ENCODE results near the gene MELK.

Gene MELK

DNA sequence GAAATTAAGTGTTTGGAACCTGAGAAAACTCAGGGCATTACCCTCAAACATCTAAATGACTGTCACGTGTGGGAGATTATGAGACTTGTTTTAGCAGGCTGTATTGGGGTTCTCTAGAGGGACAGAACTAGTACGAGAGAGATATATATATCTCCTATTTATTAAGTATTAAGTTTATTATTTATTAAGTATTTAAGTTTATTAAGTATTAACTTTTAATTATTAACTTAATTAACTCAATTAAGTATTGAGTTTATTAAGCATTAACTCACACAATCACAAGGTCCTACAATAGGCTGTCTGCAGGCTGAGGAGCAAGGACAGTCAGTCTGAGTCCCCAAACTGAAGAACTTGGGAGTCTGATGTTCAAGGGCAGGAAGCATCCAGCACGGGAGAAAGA lies 113.8 kb downstream of the MELK start:
- no peak for DNase-seq (ENCODE audit: low read depth)
- no peak overlapping the region for H3K4me3 ChIP-seq (ENCODE audit: low read depth, low read length)
- TF ChIP-seq, protein P1, sequence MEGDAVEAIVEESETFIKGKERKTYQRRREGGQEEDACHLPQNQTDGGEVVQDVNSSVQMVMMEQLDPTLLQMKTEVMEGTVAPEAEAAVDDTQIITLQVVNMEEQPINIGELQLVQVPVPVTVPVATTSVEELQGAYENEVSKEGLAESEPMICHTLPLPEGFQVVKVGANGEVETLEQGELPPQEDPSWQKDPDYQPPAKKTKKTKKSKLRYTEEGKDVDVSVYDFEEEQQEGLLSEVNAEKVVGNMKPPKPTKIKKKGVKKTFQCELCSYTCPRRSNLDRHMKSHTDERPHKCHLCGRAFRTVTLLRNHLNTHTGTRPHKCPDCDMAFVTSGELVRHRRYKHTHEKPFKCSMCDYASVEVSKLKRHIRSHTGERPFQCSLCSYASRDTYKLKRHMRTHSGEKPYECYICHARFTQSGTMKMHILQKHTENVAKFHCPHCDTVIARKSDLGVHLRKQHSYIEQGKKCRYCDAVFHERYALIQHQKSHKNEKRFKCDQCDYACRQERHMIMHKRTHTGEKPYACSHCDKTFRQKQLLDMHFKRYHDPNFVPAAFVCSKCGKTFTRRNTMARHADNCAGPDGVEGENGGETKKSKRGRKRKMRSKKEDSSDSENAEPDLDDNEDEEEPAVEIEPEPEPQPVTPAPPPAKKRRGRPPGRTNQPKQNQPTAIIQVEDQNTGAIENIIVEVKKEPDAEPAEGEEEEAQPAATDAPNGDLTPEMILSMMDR (IDR thresholded peaks at IDR 0.05; ENCODE audit: control insufficient read depth, extremely low read depth, insufficient read depth) = no peak

GRCh38 chr9:36690412-36691168 lies 117.9 kb downstream of the MELK start:
- DNase-seq (ENCODE audit: low read depth) = no peak
- no peak overlapping the region for H3K4me3 ChIP-seq (ENCODE audit: low read depth, low read length)
- TF ChIP-seq, protein P1 (IDR thresholded peaks at IDR 0.05; ENCODE audit: control insufficient read depth, extremely low read depth, insufficient read depth) = no peak

DNA sequence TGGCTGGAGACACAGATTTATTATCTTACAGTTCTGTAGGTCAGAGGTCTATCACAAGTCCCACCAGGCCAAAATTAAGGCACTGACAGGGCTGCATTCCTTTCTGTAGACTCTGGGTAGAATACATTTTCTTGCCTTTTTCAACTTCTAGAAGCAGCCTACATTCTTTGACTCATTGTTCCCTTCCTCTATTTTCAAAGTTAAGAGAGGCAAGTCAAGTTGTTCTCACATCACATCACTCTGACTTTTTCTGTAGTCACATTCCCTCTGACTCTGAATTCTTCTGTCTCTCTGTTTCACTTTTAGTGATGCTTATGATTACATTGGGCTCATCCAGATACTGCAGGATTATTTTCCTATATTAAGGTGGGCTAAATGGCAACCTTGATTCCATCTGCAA lies 119.0 kb downstream of the MELK start:
- no peak for DNase-seq (ENCODE audit: low read depth)
- no peak overlapping the region for H3K4me3 ChIP-seq (ENCODE audit: low read depth, low read length)
- TF ChIP-seq, protein P1 (IDR thresholded peaks at IDR 0.05; ENCODE audit: control insufficient read depth, extremely low read depth, insufficient read depth) = no peak

- TF ChIP-seq, protein P1 (IDR thresholded peaks at IDR 0.05; ENCODE audit: control insufficient read depth, extremely low read depth, insufficient read depth) = no peak
- H3K4me3 ChIP-seq (ENCODE audit: low read depth, low read length) = no peak overlapping the region
- no peak for DNase-seq (ENCODE audit: low read depth)
These were observed 126.3 kb downstream of the MELK start for GRCh38 chr9:36698984-36699383.

- DNase-seq (ENCODE audit: low read depth) = no peak
- no peak overlapping the region for H3K4me3 ChIP-seq (ENCODE audit: low read depth, low read length)
- TF ChIP-seq, protein P1 (IDR thresholded peaks at IDR 0.05; ENCODE audit: control insufficient read depth, extremely low read depth, insufficient read depth) = no peak
These were observed 131.5 kb downstream of the MELK start for GRCh38 chr9:36704148-36704547.

GRCh38 chr9:36713515-36714490 lies 141.1 kb downstream of the MELK start:
- H3K4me3 ChIP-seq (ENCODE audit: low read depth, low read length) = no peak overlapping the region
- TF ChIP-seq, protein P1 (IDR thresholded peaks at IDR 0.05; ENCODE audit: control insufficient read depth, extremely low read depth, insufficient read depth) = no peak
- no peak for DNase-seq (ENCODE audit: low read depth)

Data from LNCaP clone FGC (cell line).